HG03521 (cell line): Measurements from ENCODE around the gene LRRN1.
"Not testable (repeated sequence)": the region's sequence is repeated elsewhere in the genome, so short reads cannot be mapped to it uniquely, and the experiment has no call there.

ENCODE experiments used
- ATAC-seq: cut with Tn5 transposase; IDR thresholded peaks from one replicate; pipeline ENCODE4 v1.9.1; 2021; ENCODE audit warnings: mild to moderate bottlenecking, moderate library complexity; ENCODE audit not compliant: unreplicated experiment

Gene LRRN1

GRCh38 chr3:3806856-3807255 lies 7.6 kb downstream of the LRRN1 start:
- no peak for ATAC-seq

- no peak for ATAC-seq
Measured at GRCh38 chr3:3813013-3813412, 13.8 kb downstream of the LRRN1 start.

- ATAC-seq: no peak
Measured at GRCh38 chr3:3815206-3815605, 16.0 kb downstream of the LRRN1 start.

- no peak for ATAC-seq
Measured at GRCh38 chr3:3816034-3816433, 16.8 kb downstream of the LRRN1 start.

- ATAC-seq: no peak
Measured at GRCh38 chr3:3817865-3818264, 18.6 kb downstream of the LRRN1 start.

GRCh38 chr3:3821777-3822176 lies 22.5 kb downstream of the LRRN1 start:
- no peak for ATAC-seq

- ATAC-seq: no peak
Measured at GRCh38 chr3:3825035-3825434, 25.8 kb downstream of the LRRN1 start.

- ATAC-seq: no peak
Measured at GRCh38 chr3:3826521-3826920, 27.3 kb downstream of the LRRN1 start.

GRCh38 chr3:3827111-3827510 lies 27.9 kb downstream of the LRRN1 start:
- ATAC-seq: no peak

GRCh38 chr3:3828417-3828816 lies 29.2 kb downstream of the LRRN1 start:
- not testable (repeated sequence) for ATAC-seq

GRCh38 chr3:3836845-3837244 lies 37.6 kb downstream of the LRRN1 start:
- ATAC-seq: no peak

GRCh38 chr3:3842356-3842755 lies 43.1 kb downstream of the LRRN1 start:
- no peak for ATAC-seq

- no peak for ATAC-seq
Measured at GRCh38 chr3:3847994-3848922, 49.0 kb downstream of the LRRN1 start.

- no peak for ATAC-seq
Measured at GRCh38 chr3:3848923-3849275, 49.7 kb downstream of the LRRN1 start.

GRCh38 chr3:3851621-3852323 lies 52.5 kb downstream of the LRRN1 start:
- ATAC-seq: peak; percentile 80

- no peak for ATAC-seq
Measured at GRCh38 chr3:3853544-3853943, 54.3 kb downstream of the LRRN1 start.

- no peak for ATAC-seq
Measured at GRCh38 chr3:3855056-3855455, 55.8 kb downstream of the LRRN1 start.

GRCh38 chr3:3860235-3860634 lies 61.0 kb downstream of the LRRN1 start:
- ATAC-seq: no peak

- ATAC-seq: no peak
Measured at GRCh38 chr3:3862534-3862933, 63.3 kb downstream of the LRRN1 start.

GRCh38 chr3:3875491-3875890 lies 76.3 kb downstream of the LRRN1 start:
- no peak for ATAC-seq

- ATAC-seq: no peak
Measured at GRCh38 chr3:3881050-3881449, 81.8 kb downstream of the LRRN1 start.

GRCh38 chr3:3887311-3887710 lies 88.1 kb downstream of the LRRN1 start:
- ATAC-seq: not testable (repeated sequence)
